SK-N-MC (cell line): Measurements from ENCODE around the gene GDPD5.
"Not testable (repeated sequence)": the region's sequence is repeated elsewhere in the genome, so short reads cannot be mapped to it uniquely, and the experiment has no call there.

Experiments used
- EZH2 ChIP-seq: fragments of 200-600 bp; sonication (generic); IDR thresholded peaks from one replicate; pipeline ENCODE4 v1.6.1; 2017; ENCODE audit warnings: antibody characterized with exemption
- POLR2AphosphoS5 ChIP-seq: IDR thresholded peaks from 2 replicates; pipeline ENCODE4 v1.6.1; 2012; ENCODE audit warnings: mild to moderate bottlenecking, low read depth, low read length, borderline replicate concordance

DNA sequence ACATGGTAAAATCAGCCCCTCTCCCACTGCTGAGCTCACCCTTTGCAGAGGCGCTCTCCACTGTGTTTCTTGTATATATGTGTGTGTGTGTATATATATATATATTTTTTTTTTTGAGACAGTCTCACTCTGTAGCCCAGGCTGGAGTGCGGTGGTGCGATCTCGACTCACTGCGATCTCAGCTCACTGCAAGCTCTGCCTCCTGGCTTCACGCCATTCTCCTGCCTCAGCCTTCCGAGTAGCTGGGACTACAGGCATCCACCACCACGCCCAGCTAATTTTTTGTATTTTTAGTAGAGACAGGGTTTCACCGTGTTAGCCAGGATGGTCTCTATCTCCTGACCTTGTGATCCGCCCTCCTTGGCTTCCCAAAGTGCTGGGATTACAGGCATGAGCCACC, 112.6 kb downstream of the GDPD5 start:
- not testable (repeated sequence) for TF ChIP-seq EZH2, POLR2AphosphoS5
